Measurements from ENCODE around the gene OR8B8.

DNA sequence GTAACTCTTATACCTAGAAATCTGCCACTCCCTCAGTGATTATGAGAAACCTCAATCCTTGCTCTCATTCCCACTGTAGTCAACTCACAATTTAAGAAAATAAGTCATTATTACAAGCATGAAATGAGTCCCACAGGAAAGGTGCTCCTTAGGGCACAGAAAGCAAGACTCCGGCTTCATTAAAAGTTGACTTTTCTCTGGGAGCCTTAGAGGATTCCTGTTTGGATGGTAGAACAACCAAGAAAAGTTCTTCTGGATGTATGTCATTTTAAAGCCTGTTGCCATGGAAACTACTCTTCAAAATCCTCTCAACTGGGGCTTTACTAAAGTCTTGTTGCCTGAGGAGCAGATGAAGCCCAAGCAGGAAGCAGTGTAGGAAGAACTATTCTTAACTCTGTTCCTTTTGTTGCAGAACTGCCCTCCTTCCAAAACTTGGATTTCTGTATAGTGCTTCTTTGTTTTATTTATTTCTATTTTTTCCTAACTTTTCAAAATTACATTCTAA is at the start of gene OR8B8:
- TF ChIP-seq, protein P1, sequence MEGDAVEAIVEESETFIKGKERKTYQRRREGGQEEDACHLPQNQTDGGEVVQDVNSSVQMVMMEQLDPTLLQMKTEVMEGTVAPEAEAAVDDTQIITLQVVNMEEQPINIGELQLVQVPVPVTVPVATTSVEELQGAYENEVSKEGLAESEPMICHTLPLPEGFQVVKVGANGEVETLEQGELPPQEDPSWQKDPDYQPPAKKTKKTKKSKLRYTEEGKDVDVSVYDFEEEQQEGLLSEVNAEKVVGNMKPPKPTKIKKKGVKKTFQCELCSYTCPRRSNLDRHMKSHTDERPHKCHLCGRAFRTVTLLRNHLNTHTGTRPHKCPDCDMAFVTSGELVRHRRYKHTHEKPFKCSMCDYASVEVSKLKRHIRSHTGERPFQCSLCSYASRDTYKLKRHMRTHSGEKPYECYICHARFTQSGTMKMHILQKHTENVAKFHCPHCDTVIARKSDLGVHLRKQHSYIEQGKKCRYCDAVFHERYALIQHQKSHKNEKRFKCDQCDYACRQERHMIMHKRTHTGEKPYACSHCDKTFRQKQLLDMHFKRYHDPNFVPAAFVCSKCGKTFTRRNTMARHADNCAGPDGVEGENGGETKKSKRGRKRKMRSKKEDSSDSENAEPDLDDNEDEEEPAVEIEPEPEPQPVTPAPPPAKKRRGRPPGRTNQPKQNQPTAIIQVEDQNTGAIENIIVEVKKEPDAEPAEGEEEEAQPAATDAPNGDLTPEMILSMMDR (IDR thresholded peaks at IDR 0.05), result no peak
- no peak for TF ChIP-seq POLR2A (IDR thresholded peaks at IDR 0.05)
